GM18519 (cell line): ENCODE measurements around the gene SNCAIP.
A peak's percentile ranks its signal among the peaks of the same experiment; 100 is the strongest.

Source experiments
- ATAC-seq: cut with Tn5 transposase; IDR thresholded peaks from one replicate; pipeline ENCODE4 v1.9.1; 2021; ENCODE audit warnings: mild to moderate bottlenecking, moderate library complexity; ENCODE audit not compliant: unreplicated experiment, low FRiP score

The SNCAIP gene

GRCh38 chr5:122391621-122392020 lies 79.6 kb downstream of the SNCAIP start:
- ATAC-seq, result no peak

GRCh38 chr5:122392224-122392623 lies 80.2 kb downstream of the SNCAIP start:
- ATAC-seq, result no peak

- ATAC-seq, result no peak
Observed at GRCh38 chr5:122392824-122393223, 80.8 kb downstream of the SNCAIP start.

- no peak for ATAC-seq
Observed at GRCh38 chr5:122394284-122394930, 82.4 kb downstream of the SNCAIP start.

GRCh38 chr5:122398016-122398415 lies 86.0 kb downstream of the SNCAIP start:
- no peak for ATAC-seq

- no peak for ATAC-seq
Observed at GRCh38 chr5:122400341-122400740, 88.3 kb downstream of the SNCAIP start.

- no peak for ATAC-seq
Observed at GRCh38 chr5:122400938-122401337, 88.9 kb downstream of the SNCAIP start.

- ATAC-seq, result no peak
Observed at GRCh38 chr5:122401976-122402725, 90.1 kb downstream of the SNCAIP start.

- ATAC-seq, result no peak
Observed at GRCh38 chr5:122402955-122403685, 91.1 kb downstream of the SNCAIP start.

GRCh38 chr5:122404018-122404417 lies 92.0 kb downstream of the SNCAIP start:
- no peak for ATAC-seq

GRCh38 chr5:122404653-122405362 lies 92.8 kb downstream of the SNCAIP start:
- no peak for ATAC-seq

GRCh38 chr5:122405751-122406150 lies 93.7 kb downstream of the SNCAIP start:
- ATAC-seq, result no peak

GRCh38 chr5:122406181-122406580 lies 94.1 kb downstream of the SNCAIP start:
- ATAC-seq, result no peak

GRCh38 chr5:122408592-122409224 lies 96.7 kb downstream of the SNCAIP start:
- no peak for ATAC-seq

GRCh38 chr5:122412966-122413365 lies 100.9 kb downstream of the SNCAIP start:
- ATAC-seq, result no peak

GRCh38 chr5:122413722-122414121 lies 101.7 kb downstream of the SNCAIP start:
- peak; percentile 33 for ATAC-seq

- ATAC-seq, result peak; percentile 90
Observed at GRCh38 chr5:122415030-122415800, 103.2 kb downstream of the SNCAIP start.

- ATAC-seq, result no peak
Observed at GRCh38 chr5:122415801-122416120, 103.7 kb downstream of the SNCAIP start.

GRCh38 chr5:122419142-122419894 lies 107.3 kb downstream of the SNCAIP start:
- no peak for ATAC-seq
